Astrocyte (in vitro differentiated cells and primary cell): ENCODE data around the gene MMP17. TPM values are rescaled to one million over a fixed set of nuclear protein-coding genes. Genes with fewer than 3 reads are reported as not detected.
A peak's percentile ranks its signal among the peaks of the same experiment; 100 is the strongest.

Experiments used
- DNase-seq: peaks from one replicate; pipeline ENCODE4 v3.0.0-alpha.2; 2010; ENCODE audit warnings: low read depth
- FAIRE-seq: peaks from 2 replicates; lab custom pipeline; 2011; peaks lifted over from hg19 to GRCh38; lab: Jason Lieb, UNC
- H2AFZ ChIP-seq: 2 replicates; pipeline ENCODE4 v1.6.0; 2012; ENCODE audit warnings: low read depth, low read length, inconsistent platforms
- H3K27ac ChIP-seq: 2 replicates; pipeline ENCODE4 v1.5.1; 2011; ENCODE audit warnings: low read depth, low read length, inconsistent platforms
- H3K27me3 ChIP-seq: 2 replicates; pipeline ENCODE4 v1.6.0; 2011; ENCODE audit warnings: low read length, inconsistent platforms; ENCODE audit not compliant: insufficient read depth
- H3K36me3 ChIP-seq: 2 replicates; pipeline ENCODE4 v1.5.1; 2011; ENCODE audit warnings: low read length, inconsistent platforms; ENCODE audit not compliant: insufficient read depth
- H3K4me1 ChIP-seq: 2 replicates; pipeline ENCODE4 v1.5.1; 2011; ENCODE audit warnings: low read length, inconsistent platforms; ENCODE audit not compliant: insufficient read depth
- H3K4me2 ChIP-seq: 2 replicates; pipeline ENCODE4 v1.6.0; 2012; ENCODE audit warnings: low read length, inconsistent platforms
- H3K4me3 ChIP-seq: 2 replicates; pipeline ENCODE4 v1.5.1; 2011; ENCODE audit warnings: low read depth, mild to moderate bottlenecking, low read length, inconsistent platforms; ENCODE audit not compliant: insufficient read depth
- H3K79me2 ChIP-seq: 2 replicates; pipeline ENCODE4 v1.6.0; 2012; ENCODE audit warnings: mild to moderate bottlenecking, low read length, inconsistent platforms; ENCODE audit not compliant: insufficient read depth
- H3K9ac ChIP-seq: 2 replicates; pipeline ENCODE4 v1.6.0; 2012; ENCODE audit warnings: mild to moderate bottlenecking, low read length, inconsistent platforms
- H3K9me3 ChIP-seq: 2 replicates; pipeline ENCODE4 v1.5.1; 2012; ENCODE audit warnings: low read depth, mild to moderate bottlenecking, low read length, inconsistent platforms; ENCODE audit not compliant: insufficient read depth
- H4K20me1 ChIP-seq: 2 replicates; pipeline ENCODE4 v1.6.0; 2012; ENCODE audit warnings: low read length, inconsistent platforms; ENCODE audit not compliant: insufficient read depth
- H3K27ac Mint-ChIP-seq: one replicate; pipeline ENCODE4 v1.8.0; 2021; ENCODE audit warnings: mild to moderate bottlenecking, mixed read lengths; ENCODE audit not compliant: unreplicated experiment
- H3K27me3 Mint-ChIP-seq: one replicate; pipeline ENCODE4 v1.8.0; 2021; ENCODE audit warnings: low read depth, mixed read lengths; ENCODE audit not compliant: unreplicated experiment
- H3K36me3 Mint-ChIP-seq: one replicate; pipeline ENCODE4 v1.8.0; 2021; ENCODE audit warnings: low read depth, mixed read lengths; ENCODE audit not compliant: unreplicated experiment
- H3K4me1 Mint-ChIP-seq: one replicate; pipeline ENCODE4 v1.8.0; 2021; ENCODE audit warnings: low read depth, mixed read lengths; ENCODE audit not compliant: unreplicated experiment
- H3K4me3 Mint-ChIP-seq: one replicate; pipeline ENCODE4 v1.8.0; 2021; ENCODE audit warnings: mild to moderate bottlenecking, moderate library complexity, mixed read lengths; ENCODE audit not compliant: unreplicated experiment
- H3K9me3 Mint-ChIP-seq: one replicate; pipeline ENCODE4 v1.8.0; 2021; ENCODE audit warnings: mild to moderate bottlenecking, mixed read lengths; ENCODE audit not compliant: unreplicated experiment
- CTCF ChIP-seq: IDR thresholded peaks from 2 replicates; pipeline ENCODE4 v1.5.1; 2011; ENCODE audit warnings: low read depth, mild to moderate bottlenecking, inconsistent platforms, low read length, moderate library complexity; ENCODE audit not compliant: insufficient read depth
- EZH2 ChIP-seq: IDR thresholded peaks from 2 replicates; pipeline ENCODE4 v1.6.1; 2012; ENCODE audit warnings: mild to moderate bottlenecking, low read length, inconsistent platforms; ENCODE audit not compliant: insufficient read depth
- total RNA-seq: library from RNA; stranded (reverse); gene quantifications from 2 replicates; pipeline ENCODE4 v1.2.1, GENCODE V29; 2021

The MMP17 gene
- total RNA-seq, 1 donor from 2014 or later = 8.4 TPM

- no peaks in the 10 kb centered on the region for H3K36me3 ChIP-seq
- no peak overlapping the region for H2AFZ ChIP-seq
- H3K36me3 Mint-ChIP-seq = no peaks in the 10 kb centered on the region
- no peak overlapping the region for H3K9ac ChIP-seq
- H3K4me3 ChIP-seq = no peak overlapping the region
- DNase-seq = no peak
- no peaks in the 10 kb centered on the region for H3K27me3 ChIP-seq
- no peak for TF ChIP-seq EZH2
- TF ChIP-seq CTCF = no peak
- FAIRE-seq = no peak
- H3K4me1 ChIP-seq = peaks cover 3% of the 10 kb centered on the region
- no peaks in the 10 kb centered on the region for H3K9me3 ChIP-seq
- no peak overlapping the region for H3K4me3 Mint-ChIP-seq
- peaks cover 21% of the 10 kb centered on the region for H4K20me1 ChIP-seq
- no peak overlapping the region for H3K4me2 ChIP-seq
- no peak overlapping the region for H3K27ac ChIP-seq
- no peaks in the 10 kb centered on the region for H3K4me1 Mint-ChIP-seq
- peaks cover 3% of the 10 kb centered on the region for H3K27me3 Mint-ChIP-seq
- H3K9me3 Mint-ChIP-seq = no peaks in the 10 kb centered on the region
- no peak overlapping the region for H3K27ac Mint-ChIP-seq
- no peaks in the 10 kb centered on the region for H3K79me2 ChIP-seq
Observed at GRCh38 chr12:131835616-131836171, 7.5 kb downstream of the MMP17 start.

DNA sequence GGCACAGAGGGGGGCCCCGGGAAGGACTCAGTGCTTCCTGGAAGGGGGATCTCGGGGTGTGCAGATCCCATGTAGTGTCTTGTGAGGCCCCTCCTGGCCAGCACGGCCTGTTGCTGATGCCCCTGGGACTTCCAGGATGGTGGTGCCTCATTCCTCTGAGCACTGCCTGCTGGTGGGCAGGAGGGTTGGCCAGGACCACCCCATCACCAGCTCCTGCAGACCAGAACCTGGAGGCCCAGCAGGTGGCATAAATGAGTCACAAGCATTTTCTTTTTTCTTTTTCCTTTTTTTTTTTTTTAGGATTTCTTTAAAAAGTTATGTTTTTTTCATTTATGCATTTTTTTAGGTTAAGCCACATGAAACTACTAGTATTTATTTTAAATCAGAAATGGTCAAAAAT, 8.0 kb downstream of the MMP17 start:
- no peak overlapping the region for H3K9ac ChIP-seq
- peaks cover 3% of the 10 kb centered on the region for H3K27me3 Mint-ChIP-seq
- DNase-seq = no peak
- no peak overlapping the region for H3K27ac ChIP-seq
- H3K27me3 ChIP-seq = no peaks in the 10 kb centered on the region
- H3K36me3 Mint-ChIP-seq = no peaks in the 10 kb centered on the region
- no peaks in the 10 kb centered on the region for H3K36me3 ChIP-seq
- H3K4me2 ChIP-seq = no peak overlapping the region
- no peak overlapping the region for H3K4me3 ChIP-seq
- H3K4me1 Mint-ChIP-seq = no peaks in the 10 kb centered on the region
- no peak overlapping the region for H3K27ac Mint-ChIP-seq
- H4K20me1 ChIP-seq = peaks cover 21% of the 10 kb centered on the region
- FAIRE-seq = no peak
- H3K4me1 ChIP-seq = no peaks in the 10 kb centered on the region
- H3K79me2 ChIP-seq = no peaks in the 10 kb centered on the region
- no peak overlapping the region for H2AFZ ChIP-seq
- no peak overlapping the region for H3K4me3 Mint-ChIP-seq
- no peaks in the 10 kb centered on the region for H3K9me3 Mint-ChIP-seq
- no peak for TF ChIP-seq EZH2
- peak; percentile 15 for TF ChIP-seq CTCF
- H3K9me3 ChIP-seq = no peaks in the 10 kb centered on the region

GRCh38 chr12:131836714-131837397, 8.7 kb downstream of the MMP17 start:
- DNase-seq = no peak
- Histone ChIP-seq H3K9ac (no peak overlapping the region), H3K4me1 (no peaks in the 10 kb centered on the region), H3K4me3 (no peak overlapping the region), H3K9me3 (no peaks in the 10 kb centered on the region), H4K20me1 (peaks cover 18% of the 10 kb centered on the region), H3K79me2 (no peaks in the 10 kb centered on the region), H3K27me3 (no peaks in the 10 kb centered on the region), H3K36me3 (no peaks in the 10 kb centered on the region), H3K27ac (no peak overlapping the region), H3K4me2 (no peak overlapping the region), H2AFZ (no peak overlapping the region)
- Mint-ChIP-seq H3K36me3 (no peaks in the 10 kb centered on the region), H3K4me3 (no peak overlapping the region), H3K27me3 (peaks cover 3% of the 10 kb centered on the region), H3K4me1 (no peaks in the 10 kb centered on the region), H3K9me3 (no peaks in the 10 kb centered on the region), H3K27ac (no peak overlapping the region)
- TF ChIP-seq EZH2 = no peak
- TF ChIP-seq CTCF = no peak
- no peak for FAIRE-seq
